Measurements from ENCODE around the gene RFK. TPM values are rescaled to one million over a fixed set of nuclear protein-coding genes. Genes with fewer than 3 reads are reported as not detected.

The RFK gene
- total RNA-seq, 2 donors from 2014 or later, result 18.4 to 23.5 TPM

GRCh38 chr9:76371901-76372300, 22.3 kb downstream of the RFK start:
- no peak for DNase-seq (ENCODE audit: low spot score)
- Histone ChIP-seq H3K4me1 (replicated peaks) (no peaks in the 10 kb centered on the region), H3K4me3 (no peak overlapping the region), H3K27me3 (replicated peaks; ENCODE audit: insufficient read depth) (no peaks in the 10 kb centered on the region), H3K36me3 (no peaks in the 10 kb centered on the region), H3K9me3 (no peaks in the 10 kb centered on the region), H3K27ac (no peak overlapping the region)
- intact Hi-C loops (cut with DNase I), result loop anchor here (10.0 kb wide), 1 partner anchor 83 kb away; the partner anchor contains the start of gene GCNT1
- WGBS, result 95% methylated on average over 1 of the region's 1 CpG
- TF ChIP-seq POLR2AphosphoS5 (IDR thresholded peaks at IDR 0.05) (no peak), POLR2A (IDR thresholded peaks at IDR 0.05) (no peak), CTCF (IDR thresholded peaks at IDR 0.05) (no peak)

- no peak overlapping the region for H3K27ac ChIP-seq
- H3K9me3 ChIP-seq, result no peaks in the 10 kb centered on the region
- TF ChIP-seq POLR2AphosphoS5 (IDR thresholded peaks at IDR 0.05), result no peak
- TF ChIP-seq POLR2A (IDR thresholded peaks at IDR 0.05), result no peak
- no peak for TF ChIP-seq CTCF (IDR thresholded peaks at IDR 0.05)
- H3K36me3 ChIP-seq, result no peaks in the 10 kb centered on the region
- H3K27me3 ChIP-seq (replicated peaks; ENCODE audit: insufficient read depth), result no peaks in the 10 kb centered on the region
- intact Hi-C loops (cut with DNase I), result loop anchor here (10.0 kb wide), 1 partner anchor 84 kb away; the partner anchor contains the start of gene GCNT1
- no peaks in the 10 kb centered on the region for H3K4me1 ChIP-seq (replicated peaks)
- 80% methylated on average over 3 of the region's 3 CpGs for WGBS
- no peak overlapping the region for H3K4me3 ChIP-seq
- no peak for DNase-seq (ENCODE audit: low spot score)
Measured at GRCh38 chr9:76370396-76371023, 23.7 kb downstream of the RFK start.

GRCh38 chr9:76369583-76369982, 24.6 kb downstream of the RFK start:
- H3K27me3 ChIP-seq (replicated peaks; ENCODE audit: insufficient read depth), result no peaks in the 10 kb centered on the region
- no peaks in the 10 kb centered on the region for H3K4me1 ChIP-seq (replicated peaks)
- TF ChIP-seq POLR2AphosphoS5 (IDR thresholded peaks at IDR 0.05) (no peak), CTCF (IDR thresholded peaks at IDR 0.05) (no peak), POLR2A (IDR thresholded peaks at IDR 0.05) (no peak)
- DNase-seq (ENCODE audit: low spot score), result no peak
- no peaks in the 10 kb centered on the region for H3K9me3 ChIP-seq
- H3K27ac ChIP-seq, result no peak overlapping the region
- intact Hi-C loops (cut with DNase I), result no loop called here
- 28% methylated on average over 4 of the region's 4 CpGs for WGBS
- H3K36me3 ChIP-seq, result no peaks in the 10 kb centered on the region
- no peak overlapping the region for H3K4me3 ChIP-seq

GRCh38 chr9:76366275-76366674, 28.0 kb downstream of the RFK start:
- Histone ChIP-seq H3K27ac (no peak overlapping the region), H3K4me3 (no peak overlapping the region), H3K4me1 (replicated peaks) (no peaks in the 10 kb centered on the region), H3K36me3 (no peaks in the 10 kb centered on the region), H3K27me3 (replicated peaks; ENCODE audit: insufficient read depth) (no peaks in the 10 kb centered on the region), H3K9me3 (no peaks in the 10 kb centered on the region)
- TF ChIP-seq CTCF (IDR thresholded peaks at IDR 0.05) (no peak), POLR2A (IDR thresholded peaks at IDR 0.05) (no peak), POLR2AphosphoS5 (IDR thresholded peaks at IDR 0.05) (no peak)
- intact Hi-C loops (cut with DNase I), result no loop called here
- 91% methylated on average over 4 of the region's 4 CpGs for WGBS
- no peak for DNase-seq (ENCODE audit: low spot score)

- H3K36me3 ChIP-seq, result no peaks in the 10 kb centered on the region
- no peak overlapping the region for H3K4me3 ChIP-seq
- 38% methylated on average over 1 of the region's 1 CpG for WGBS
- TF ChIP-seq CTCF (IDR thresholded peaks at IDR 0.05) (no peak), POLR2AphosphoS5 (IDR thresholded peaks at IDR 0.05) (no peak), POLR2A (IDR thresholded peaks at IDR 0.05) (no peak)
- H3K27ac ChIP-seq, result no peak overlapping the region
- H3K9me3 ChIP-seq, result no peaks in the 10 kb centered on the region
- intact Hi-C loops (cut with DNase I), result no loop called here
- H3K27me3 ChIP-seq (replicated peaks; ENCODE audit: insufficient read depth), result no peaks in the 10 kb centered on the region
- no peak for DNase-seq (ENCODE audit: low spot score)
- no peaks in the 10 kb centered on the region for H3K4me1 ChIP-seq (replicated peaks)
Measured at GRCh38 chr9:76365028-76365427, 29.2 kb downstream of the RFK start.

Data from prostate gland (tissue), 2 donors.